OCI-LY3 (cell line): ENCODE data around the gene ACMSD.

ENCODE experiments used
- H2AFZ ChIP-seq: fragments of 200-600, 300-600 bp; shearing (Covaris generic); 2 replicates; pipeline ENCODE4 v1.6.0; 2014; ENCODE audit warnings: antibody characterized with exemption, low read depth, low read length
- H3K27ac ChIP-seq: fragments of 200-600, 300-600 bp; sonication (generic); 2 replicates; pipeline ENCODE4 v1.5.1; 2014; ENCODE audit warnings: mild to moderate bottlenecking, low read length, moderate library complexity, mixed read lengths
- H3K27me3 ChIP-seq: fragments of 200-600, 300-600 bp; sonication (generic); 2 replicates; pipeline ENCODE4 v1.6.1; 2014; ENCODE audit warnings: low read depth, low read length, mixed read lengths
- H3K36me3 ChIP-seq: fragments of 200-600, 300-600 bp; sonication (generic); replicated peaks from 2 replicates; pipeline ENCODE3; 2014; ENCODE audit warnings: low read depth, low read length, mixed read lengths
- H3K4me1 ChIP-seq: fragments of 300-600, 200-600 bp; sonication (generic); 2 replicates; pipeline ENCODE4 v1.6.1; 2014; ENCODE audit warnings: low read length, mixed read lengths
- H3K4me2 ChIP-seq: fragments of 200-600, 300-600 bp; sonication (generic); 2 replicates; pipeline ENCODE4 v1.6.1; 2014; ENCODE audit warnings: low read length, mixed read lengths
- H3K4me3 ChIP-seq: fragments of 300-600, 200-600 bp; sonication (generic); 2 replicates; pipeline ENCODE4 v1.5.1; 2014; ENCODE audit warnings: antibody characterized with exemption, mild to moderate bottlenecking, low read length, moderate library complexity
- H3K79me2 ChIP-seq: fragments of 300-600, 200-600 bp; shearing (Covaris generic); 2 replicates; pipeline ENCODE4 v1.6.1; 2014; ENCODE audit warnings: mild to moderate bottlenecking, low read length, mixed read lengths
- H3K9ac ChIP-seq: fragments of 300-600, 200-600 bp; shearing (Covaris generic); 2 replicates; pipeline ENCODE4 v1.6.0; 2014; ENCODE audit warnings: mild to moderate bottlenecking, low read length, moderate library complexity
- H3K9me3 ChIP-seq: fragments of 200-600, 300-600 bp; shearing (Covaris generic); 2 replicates; pipeline ENCODE4 v1.6.1; 2014; ENCODE audit warnings: low read length, mixed read lengths; ENCODE audit not compliant: insufficient read depth
- H4K20me1 ChIP-seq: fragments of 200-600, 300-600 bp; sonication (generic); 2 replicates; pipeline ENCODE4 v1.6.1; 2016; ENCODE audit warnings: low read length, mixed read lengths; ENCODE audit not compliant: insufficient read depth
- EZH2phosphoT487 ChIP-seq: fragments of 200-600 bp; shearing (Covaris generic); IDR thresholded peaks from 2 replicates; pipeline ENCODE4 v1.6.1; 2018; ENCODE audit warnings: antibody characterized with exemption, mixed run types, low read depth
- TF ChIP-seq, protein P1 (sequence below): fragments of 200-600, 300-600 bp; sonication (generic); IDR thresholded peaks from 2 replicates; pipeline ENCODE4 v1.5.1; 2014; ENCODE audit warnings: antibody characterized with exemption, low read length, low read depth

Gene ACMSD

GRCh38 chr2:134943540-134943939 lies 105.1 kb downstream of the ACMSD start:
- Histone ChIP-seq H3K4me1 (peaks cover 20% of the 10 kb centered on the region), H2AFZ (no peak overlapping the region), H3K9ac (no peak overlapping the region), H3K4me3 (peak overlapping the region; percentile 52), H4K20me1 (peaks cover 28% of the 10 kb centered on the region), H3K4me2 (peak overlapping the region; percentile 75), H3K79me2 (peaks cover 37% of the 10 kb centered on the region), H3K36me3 (peaks cover 58% of the 10 kb centered on the region), H3K27me3 (no peaks in the 10 kb centered on the region), H3K9me3 (no peaks in the 10 kb centered on the region), H3K27ac (peak overlapping the region; percentile 69)
- TF ChIP-seq, protein P1, sequence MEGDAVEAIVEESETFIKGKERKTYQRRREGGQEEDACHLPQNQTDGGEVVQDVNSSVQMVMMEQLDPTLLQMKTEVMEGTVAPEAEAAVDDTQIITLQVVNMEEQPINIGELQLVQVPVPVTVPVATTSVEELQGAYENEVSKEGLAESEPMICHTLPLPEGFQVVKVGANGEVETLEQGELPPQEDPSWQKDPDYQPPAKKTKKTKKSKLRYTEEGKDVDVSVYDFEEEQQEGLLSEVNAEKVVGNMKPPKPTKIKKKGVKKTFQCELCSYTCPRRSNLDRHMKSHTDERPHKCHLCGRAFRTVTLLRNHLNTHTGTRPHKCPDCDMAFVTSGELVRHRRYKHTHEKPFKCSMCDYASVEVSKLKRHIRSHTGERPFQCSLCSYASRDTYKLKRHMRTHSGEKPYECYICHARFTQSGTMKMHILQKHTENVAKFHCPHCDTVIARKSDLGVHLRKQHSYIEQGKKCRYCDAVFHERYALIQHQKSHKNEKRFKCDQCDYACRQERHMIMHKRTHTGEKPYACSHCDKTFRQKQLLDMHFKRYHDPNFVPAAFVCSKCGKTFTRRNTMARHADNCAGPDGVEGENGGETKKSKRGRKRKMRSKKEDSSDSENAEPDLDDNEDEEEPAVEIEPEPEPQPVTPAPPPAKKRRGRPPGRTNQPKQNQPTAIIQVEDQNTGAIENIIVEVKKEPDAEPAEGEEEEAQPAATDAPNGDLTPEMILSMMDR, result no peak
- TF ChIP-seq EZH2phosphoT487, result no peak

- Histone ChIP-seq H3K27me3 (no peaks in the 10 kb centered on the region), H3K79me2 (peaks cover 43% of the 10 kb centered on the region), H3K27ac (no peak overlapping the region), H3K4me3 (no peak overlapping the region), H3K4me1 (peaks cover 31% of the 10 kb centered on the region), H3K9me3 (no peaks in the 10 kb centered on the region), H3K4me2 (no peak overlapping the region), H4K20me1 (peaks cover 34% of the 10 kb centered on the region), H2AFZ (no peak overlapping the region), H3K36me3 (peaks cover 56% of the 10 kb centered on the region), H3K9ac (no peak overlapping the region)
- TF ChIP-seq, protein P1, result no peak
- TF ChIP-seq EZH2phosphoT487, result no peak
Measured at GRCh38 chr2:134944975-134945374, 106.6 kb downstream of the ACMSD start.

DNA sequence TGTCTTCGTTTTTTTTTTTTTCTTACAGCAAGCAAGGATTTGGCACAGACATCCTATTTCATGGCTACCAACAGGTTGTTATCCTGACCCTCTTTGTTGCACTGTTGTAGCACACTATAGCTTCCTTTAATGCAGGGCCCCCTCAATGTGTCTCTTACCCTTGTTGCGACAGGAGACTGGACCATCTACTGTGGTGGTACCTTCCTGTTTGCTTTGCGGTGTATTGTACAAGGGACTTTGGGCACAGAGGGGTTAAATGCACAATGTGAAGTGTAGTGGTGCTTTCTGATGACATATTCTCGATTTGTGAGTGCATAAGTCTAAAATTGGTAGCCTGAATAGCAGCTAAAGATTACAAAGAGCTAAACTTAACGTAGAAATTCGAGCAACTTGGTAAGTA lies 107.7 kb downstream of the ACMSD start:
- Histone ChIP-seq H2AFZ (no peak overlapping the region), H3K36me3 (peaks cover 65% of the 10 kb centered on the region), H3K4me3 (no peak overlapping the region), H3K79me2 (peaks cover 49% of the 10 kb centered on the region), H3K9me3 (no peaks in the 10 kb centered on the region), H3K9ac (no peak overlapping the region), H3K27me3 (no peaks in the 10 kb centered on the region), H4K20me1 (peaks cover 41% of the 10 kb centered on the region), H3K4me1 (peaks cover 36% of the 10 kb centered on the region), H3K4me2 (no peak overlapping the region), H3K27ac (no peak overlapping the region)
- TF ChIP-seq, protein P1, result no peak
- no peak for TF ChIP-seq EZH2phosphoT487

GRCh38 chr2:134949981-134950708 lies 111.7 kb downstream of the ACMSD start:
- no peaks in the 10 kb centered on the region for H3K27me3 ChIP-seq
- peak overlapping the region; percentile 1 for H3K4me2 ChIP-seq
- H3K4me3 ChIP-seq, result no peak overlapping the region
- TF ChIP-seq EZH2phosphoT487, result no peak
- TF ChIP-seq, protein P1, result no peak
- peaks cover 78% of the 10 kb centered on the region for H3K36me3 ChIP-seq
- H3K4me1 ChIP-seq, result peaks cover 22% of the 10 kb centered on the region
- no peak overlapping the region for H3K9ac ChIP-seq
- H3K79me2 ChIP-seq, result peaks cover 31% of the 10 kb centered on the region
- H2AFZ ChIP-seq, result no peak overlapping the region
- 0 out of 2 replicates have a peak overlapping the region, but pooled peaks have one; percentile 8 for H3K27ac ChIP-seq
- H3K9me3 ChIP-seq, result no peaks in the 10 kb centered on the region
- peaks cover 33% of the 10 kb centered on the region for H4K20me1 ChIP-seq
